K562 (cell line): ENCODE data around the gene CEP78. TPM values are rescaled to one million over a fixed set of nuclear protein-coding genes. Genes with fewer than 3 reads are reported as not detected.

Experiments
- ATAC-seq: fragments of 200-7000 bp; cut with Tn5 transposase; 3 replicates; pipeline ENCODE4 v1.9.1; 2020; ENCODE audit warnings: moderate library complexity
- BruUV-seq: library from RNA; stranded (reverse); fragments of 400-500 nt; replicated peaks from 2 replicates; lab custom pipeline; 2021; lab: Mats Ljungman, UMichigan
- CTCF ChIA-PET: fragments of 300-600 bp; formaldehyde crosslinking; extraction: SDS; loops from one replicate; lab custom pipeline; 2021; ENCODE audit warnings: low intra/inter-chr PET ratio; lab: Yijun Ruan, JAX
- POLR2A ChIA-PET: fragments of 300-600, 350-650 bp; sonication (Branson Sonifier 250); formaldehyde crosslinking; extraction: SDS; loops from one replicate; lab custom pipeline; 2021; ENCODE audit warnings: antibody characterized with exemption, inconsistent platforms; lab: Yijun Ruan, JAX
- DNase-seq, 4 experiments: peaks; one replicate each; pipeline versions ENCODE4 v3.0.0 to v3.0.0-alpha.2; 2011 to 2018; ENCODE audit warnings: low spot score in 3 of 4, mixed read lengths in 3 of 4; ENCODE audit errors: extremely low read depth in 1 of 4
- FAIRE-seq: peaks from 2 replicates; lab custom pipeline; 2011; peaks lifted over from hg19 to GRCh38; lab: Jason Lieb, UNC
- H2AFZ ChIP-seq: 2 replicates; pipeline ENCODE4 v1.6.0; 2011; ENCODE audit warnings: low read depth, low read length, control low read depth, inconsistent platforms
- H3K27ac ChIP-seq: fragments of 200-600 bp; 3 replicates; pipeline ENCODE4 v1.8.0; 2011; ENCODE audit warnings: low read depth, mild to moderate bottlenecking, control low read depth, inconsistent platforms, low read length, moderate library complexity, mixed read lengths; ENCODE audit errors: extremely low read depth
- H3K27me3 ChIP-seq, 2 experiments: fragments of 300-600 bp in 1 of 2; 2 replicates in 1 of 2; 3 replicates in 1 of 2; pipeline versions ENCODE4 v1.6.0 to v1.8.0; 2011; ENCODE audit warnings: inconsistent platforms in 2 of 2, low read length in 2 of 2, mild to moderate bottlenecking in 1 of 2, mixed read lengths in 1 of 2, moderate library complexity in 1 of 2; ENCODE audit not compliant: control insufficient read depth in 2 of 2, insufficient read depth in 2 of 2
- H3K36me3 ChIP-seq: fragments of 300-600 bp; 3 replicates; pipeline ENCODE4 v1.8.0; 2011; ENCODE audit warnings: mild to moderate bottlenecking, low read length, inconsistent platforms; ENCODE audit not compliant: control insufficient read depth, insufficient read depth
- H3K4me1 ChIP-seq, 2 experiments: fragments of 200-600 bp in 1 of 2; replicated peaks in 1 of 2; 2 replicates in 1 of 2; 3 replicates in 1 of 2; pipeline versions ENCODE4 v1.5.1 to v1.8.0; 2011; ENCODE audit warnings: inconsistent platforms in 2 of 2, low read length in 2 of 2, mild to moderate bottlenecking in 1 of 2, mixed read lengths in 1 of 2, moderate library complexity in 1 of 2; ENCODE audit not compliant: control insufficient read depth in 2 of 2, insufficient read depth in 2 of 2
- H3K4me2 ChIP-seq: 2 replicates; pipeline ENCODE4 v1.6.1; 2011; ENCODE audit warnings: low read length, control low read depth, inconsistent platforms, mixed read lengths; ENCODE audit not compliant: insufficient read depth
- H3K4me3 ChIP-seq: fragments of 200-600 bp; sonication (generic), shearing (Covaris generic); 2 replicates; pipeline ENCODE4 v1.5.1; 2016; ENCODE audit warnings: control low read depth, inconsistent platforms
- H3K79me2 ChIP-seq: fragments of 200-600 bp; 3 replicates; pipeline ENCODE4 v1.8.0; 2011; ENCODE audit warnings: low read length, inconsistent platforms; ENCODE audit not compliant: control insufficient read depth, insufficient read depth
- H3K9ac ChIP-seq, 2 experiments: 2 replicates each; pipeline versions ENCODE4 v1.6.0 to v1.6.1; 2011; ENCODE audit warnings: low read depth in 2 of 2, low read length in 2 of 2, control low read depth in 1 of 2, inconsistent platforms in 1 of 2, mild to moderate bottlenecking in 1 of 2, mixed read lengths in 1 of 2; ENCODE audit not compliant: insufficient read depth in 1 of 2
- H3K9me1 ChIP-seq: one replicate; pipeline ENCODE4 v1.6.0; 2011; ENCODE audit warnings: inconsistent platforms, mild to moderate bottlenecking, low read length, moderate library complexity; ENCODE audit not compliant: control insufficient read depth, insufficient read depth
- H3K9me3 ChIP-seq: replicated peaks from 2 replicates; pipeline ENCODE4 v1.5.1; 2011; ENCODE audit warnings: low read depth, low read length, inconsistent platforms; ENCODE audit not compliant: control insufficient read depth, insufficient read depth
- H4K20me1 ChIP-seq: replicated peaks from 2 replicates; pipeline ENCODE4 v1.6.1; 2011; ENCODE audit warnings: low read length, inconsistent platforms, mixed read lengths; ENCODE audit not compliant: control insufficient read depth, insufficient read depth
- CBFB ChIP-seq: sonication (generic); formaldehyde crosslinking; IDR thresholded peaks from 2 replicates; pipeline ENCODE4 v1.4.0; 2020; ENCODE audit warnings: mild to moderate bottlenecking, missing genetic modification reagents
- CCAR2 ChIP-seq: fragments of 200-400 bp; formaldehyde crosslinking; IDR thresholded peaks from 2 replicates; pipeline ENCODE4 v1.6.1; 2017; ENCODE audit warnings: mild to moderate bottlenecking, low read depth, low read length
- CREB3 ChIP-seq: fragments of 450-650 bp; conservative IDR thresholded peaks from 2 replicates; pipeline ENCODE4 v1.6.1; 2016; ENCODE audit warnings: missing genetic modification characterization, low read depth, mild to moderate bottlenecking, missing compliant biosample characterization, moderate library complexity
- ELK1 ChIP-seq: sonication (generic); formaldehyde crosslinking; IDR thresholded peaks from 2 replicates; pipeline ENCODE4 v1.8.1; 2022; ENCODE audit warnings: missing genetic modification reagents
- ERF ChIP-seq: fragments of 450-650 bp; formaldehyde crosslinking; IDR thresholded peaks from 2 replicates; pipeline ENCODE4 v1.4.0; 2020; ENCODE audit warnings: mild to moderate bottlenecking, mixed read lengths
- GATAD2A ChIP-seq: fragments of 450-650 bp; IDR thresholded peaks from 2 replicates; pipeline ENCODE4 v1.6.1; 2017
- HDAC3 ChIP-seq: fragments of 450-650 bp; IDR thresholded peaks from 2 replicates; pipeline ENCODE4 v1.6.1; 2018; ENCODE audit warnings: borderline replicate concordance, mild to moderate bottlenecking, moderate library complexity; ENCODE audit not compliant: partially characterized antibody
- MAFF ChIP-seq: IDR thresholded peaks from 2 replicates; pipeline ENCODE4 v1.6.1; 2012; ENCODE audit warnings: low read length, improper control_type of control experiment
- MAFK ChIP-seq: IDR thresholded peaks from 2 replicates; pipeline ENCODE4 v1.6.1; 2011; ENCODE audit warnings: low read length, improper control_type of control experiment
- PURB ChIP-seq: sonication (generic); formaldehyde crosslinking; IDR thresholded peaks from 2 replicates; pipeline ENCODE4 v1.9.0; 2021; ENCODE audit warnings: low read depth, mild to moderate bottlenecking, missing genetic modification reagents
- TAL1 ChIP-seq: fragments of 450-650 bp; IDR thresholded peaks from 2 replicates; pipeline ENCODE4 v1.6.1; 2016; ENCODE audit warnings: mild to moderate bottlenecking
- ZFX ChIP-seq: sonication (generic); formaldehyde crosslinking; IDR thresholded peaks from 2 replicates; pipeline ENCODE4 v1.8.0; 2022; ENCODE audit warnings: mild to moderate bottlenecking, missing genetic modification reagents, moderate library complexity
- ZNF253 ChIP-seq: fragments of 250-450 bp; sonication (Bioruptor Pico); conservative IDR thresholded peaks from 2 replicates; pipeline ENCODE4 v1.6.1; 2021; ENCODE audit warnings: mild to moderate bottlenecking
- WGBS: fragments of 100-300 bp; shearing (Covaris generic); methylation state at CpG from one replicate; pipeline ENCODE4 v1.1.6; 2016; ENCODE audit warnings: low coverage, mixed read lengths; ENCODE audit not compliant: insufficient coverage; ENCODE audit errors: missing lambda C conversion rate; 5-methylcytosine and 5-hydroxymethylcytosine counted together
- in situ Hi-C: fragments of 300-500 bp; cut with MboI; formaldehyde crosslinking; loops from 4 replicates; pipeline ENCODE4 v1.15.0; 2018; ENCODE audit warnings: inconsistent platforms, mixed read lengths
- intact Hi-C: fragments of 100-400 bp; cut with micrococcal nuclease; formaldehyde crosslinking; loops from 2 replicates; pipeline ENCODE4 v1.14.2; 2022
- polyA plus RNA-seq, 8 experiments: library from polyadenylated mRNA; depleted of rRNA in 4 of 8; stranded (reverse) in 5 of 8; unstranded in 3 of 8; fragments of >200 nt; fragmentation: Nextera tagmentation in 2 of 8; fragmentation: Illumina TruSeq in 1 of 8; extraction: Ambion mirVana in 2 of 8; extraction: Trizol in 1 of 8; gene quantifications; 2 replicates each; pipeline versions ENCODE4 v1.2.1 to v1.2.3, GENCODE V29; 2011 to 2014; ENCODE audit warnings: inconsistent platforms in 1 of 8, missing spikeins in 1 of 8
- total RNA-seq, 7 experiments: library from RNA; depleted of rRNA in 6 of 7; stranded (reverse); fragments of >200 nt in 6 of 7; fragmentation: Illumina TruSeq in 2 of 7; extraction: Trizol in 2 of 7; gene quantifications; 2 replicates each; pipeline versions ENCODE4 v1.2.1 to v1.2.3, GENCODE V29; 2011 to 2021; ENCODE audit warnings: low replicate concordance in 1 of 7
- TF ChIP-seq, protein P1 (sequence below): fragments of 250-450 bp; sonication (Bioruptor Pico); IDR thresholded peaks from 2 replicates; pipeline ENCODE4 v1.4.0; 2020; ENCODE audit warnings: mild to moderate bottlenecking, moderate library complexity

CEP78 gene
- total and polyA plus RNA-seq, 9 of the 15 experiments (the other 6 are each of a cell fraction or from before 2014, with no cell fraction given) = 3.5 to 26.0 (median 21.5) TPM

DNA sequence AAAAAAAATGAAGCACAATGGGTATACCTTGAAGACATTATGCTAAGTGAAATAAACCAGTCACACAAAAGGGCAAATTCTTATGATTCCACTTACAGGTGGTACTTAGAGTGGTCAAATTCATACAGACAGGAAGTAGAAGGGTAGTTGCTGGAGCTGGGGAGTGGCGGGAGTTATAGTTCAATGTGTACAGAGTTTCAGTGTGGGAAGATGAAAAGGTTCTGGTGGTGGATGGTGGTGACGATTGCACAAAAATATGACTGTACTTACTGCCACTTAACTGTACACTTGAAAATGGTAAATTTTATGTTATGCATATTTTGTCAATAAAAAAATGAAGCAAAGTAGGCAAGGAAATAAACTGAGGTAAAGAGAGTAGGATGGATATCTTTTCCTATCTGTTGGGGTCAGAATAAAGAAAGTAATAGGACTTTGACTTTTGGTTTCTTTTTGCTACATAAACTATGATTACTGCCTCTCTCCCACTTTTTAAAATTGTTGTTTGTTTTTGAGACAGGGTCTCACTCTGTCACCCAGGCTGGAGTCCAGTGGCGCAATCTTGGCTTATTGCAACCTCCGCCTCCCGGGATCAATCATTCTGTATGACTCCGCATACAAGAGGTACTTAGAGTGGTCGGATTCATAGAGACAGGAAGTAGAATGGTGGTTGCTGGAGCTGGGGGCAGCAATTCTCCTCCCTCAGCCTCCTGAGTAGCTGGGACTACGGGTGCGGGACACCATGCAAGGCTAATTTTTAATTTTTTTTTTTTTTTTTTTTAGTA is 57.0 kb downstream of the CEP78 start:
- in situ Hi-C loops = no loop called here
- no TSS peak for BruUV-seq
- FAIRE-seq = no peak
- TF ChIP-seq ERF (CRISPR knock-in tag) (no peak), CCAR2 (no peak), TAL1 (no peak), ZNF253 (CRISPR knock-in tag) (no peak), ZFX (CRISPR knock-in tag) (no peak), MAFF (no peak), PURB (CRISPR knock-in tag) (no peak), GATAD2A (no peak), CBFB (CRISPR knock-in tag) (no peak), ELK1 (CRISPR knock-in tag) (no peak), HDAC3 (no peak), MAFK (no peak), CREB3 (tag) (no peak)
- TF ChIP-seq, protein P1, sequence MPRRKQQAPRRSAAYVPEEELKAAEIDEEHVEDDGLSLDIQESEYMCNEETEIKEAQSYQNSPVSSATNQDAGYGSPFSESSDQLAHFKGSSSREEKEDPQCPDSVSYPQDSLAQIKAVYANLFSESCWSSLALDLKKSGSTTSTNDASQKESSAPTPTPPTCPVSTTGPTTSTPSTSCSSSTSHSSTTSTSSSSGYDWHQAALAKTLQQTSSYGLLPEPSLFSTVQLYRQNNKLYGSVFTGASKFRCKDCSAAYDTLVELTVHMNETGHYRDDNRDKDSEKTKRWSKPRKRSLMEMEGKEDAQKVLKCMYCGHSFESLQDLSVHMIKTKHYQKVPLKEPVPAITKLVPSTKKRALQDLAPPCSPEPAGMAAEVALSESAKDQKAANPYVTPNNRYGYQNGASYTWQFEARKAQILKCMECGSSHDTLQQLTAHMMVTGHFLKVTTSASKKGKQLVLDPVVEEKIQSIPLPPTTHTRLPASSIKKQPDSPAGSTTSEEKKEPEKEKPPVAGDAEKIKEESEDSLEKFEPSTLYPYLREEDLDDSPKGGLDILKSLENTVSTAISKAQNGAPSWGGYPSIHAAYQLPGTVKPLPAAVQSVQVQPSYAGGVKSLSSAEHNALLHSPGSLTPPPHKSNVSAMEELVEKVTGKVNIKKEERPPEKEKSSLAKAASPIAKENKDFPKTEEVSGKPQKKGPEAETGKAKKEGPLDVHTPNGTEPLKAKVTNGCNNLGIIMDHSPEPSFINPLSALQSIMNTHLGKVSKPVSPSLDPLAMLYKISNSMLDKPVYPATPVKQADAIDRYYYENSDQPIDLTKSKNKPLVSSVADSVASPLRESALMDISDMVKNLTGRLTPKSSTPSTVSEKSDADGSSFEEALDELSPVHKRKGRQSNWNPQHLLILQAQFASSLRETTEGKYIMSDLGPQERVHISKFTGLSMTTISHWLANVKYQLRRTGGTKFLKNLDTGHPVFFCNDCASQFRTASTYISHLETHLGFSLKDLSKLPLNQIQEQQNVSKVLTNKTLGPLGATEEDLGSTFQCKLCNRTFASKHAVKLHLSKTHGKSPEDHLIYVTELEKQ = no peak
- TF ChIP-seq, all 486 proteins: peak for 0
- H3K27ac ChIP-seq = no peak overlapping the region
- intact Hi-C loops = no loop called here
- ATAC-seq = no peak
- no peaks in the 10 kb centered on the region for H3K9me3 ChIP-seq
- no peak overlapping the region for H3K9ac ChIP-seq
- ChIA-PET POLR2A (no interaction called here), CTCF (no interaction called here)
- no peaks in the 10 kb centered on the region for H3K9me1 ChIP-seq
- no peaks in the 10 kb centered on the region for H3K36me3 ChIP-seq
- peaks cover 0 to 2% of the 10 kb centered on the region in 2 experiments; a peak in 1 of 5 replicates for H3K27me3 ChIP-seq
- 0 out of 2 replicates have a peak, but pooled peaks cover 3% of the 10 kb centered on the region for H4K20me1 ChIP-seq
- no peak overlapping the region for H3K4me3 ChIP-seq
- 72% methylated on average over 7 of the region's 9 CpGs for WGBS
- no peak overlapping the region for H2AFZ ChIP-seq
- no peak overlapping the region for H3K4me2 ChIP-seq
- no peak for DNase-seq
- H3K4me1 ChIP-seq = peaks cover 4 to 15% of the 10 kb centered on the region in 2 experiments; a peak in 4 of 5 replicates
- H3K79me2 ChIP-seq = peaks cover 10% of the 10 kb centered on the region
